ENCODE measurements around the gene IREB2. TPM values are rescaled to one million over a fixed set of nuclear protein-coding genes. Genes with fewer than 3 reads are reported as not detected.

The IREB2 gene
- polyA plus RNA-seq, 1 donor = 58.7 TPM

DNA sequence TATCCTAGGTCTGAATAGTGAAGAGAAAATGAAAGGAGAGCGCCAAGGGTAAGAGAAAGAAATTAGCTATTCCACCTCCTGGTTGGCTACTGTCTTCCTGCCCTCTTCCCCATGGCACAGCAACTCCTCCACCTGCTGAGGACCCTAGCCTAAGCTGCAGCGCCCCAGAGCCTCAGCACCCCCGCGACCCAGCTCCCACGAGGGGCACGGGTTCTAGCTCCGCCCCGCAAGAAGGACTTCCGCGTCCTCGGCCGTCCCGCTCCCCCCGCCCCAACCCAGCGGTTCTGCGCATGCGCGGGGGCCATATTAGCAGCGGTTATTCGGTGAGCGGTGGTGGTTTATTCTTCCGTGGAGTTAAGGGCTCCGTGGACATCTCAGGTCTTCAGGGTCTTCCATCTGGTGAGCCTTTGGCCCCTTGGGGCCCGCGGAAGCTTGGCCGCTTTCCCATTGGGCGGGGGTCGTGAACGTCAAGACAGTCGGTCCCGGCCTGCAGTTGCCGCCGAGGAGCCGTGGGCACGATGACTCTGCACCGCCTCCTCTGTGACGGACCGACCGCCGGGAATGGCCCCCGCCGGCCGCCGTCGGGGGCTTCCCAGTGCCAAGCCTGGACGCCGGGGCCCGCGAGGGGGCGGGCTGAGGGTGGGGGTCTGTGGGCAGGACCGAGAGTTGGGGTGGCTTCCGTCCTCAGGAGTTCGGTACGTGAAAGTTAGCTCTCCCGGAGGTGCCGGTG lies 102.3 kb downstream of the IREB2 start, which contains the start of gene PSMA4:
Gene PSMA4 (plus strand): TSS at position 304 of the 730 bp plus-strand sequence. CDS start 1,484 bp downstream, outside the sequence.
- Histone ChIP-seq H3K27ac (ENCODE audit: low read length) (peak within 1 kb of the TSS; percentile 85), H3K9me3 (ENCODE audit: control insufficient read depth, low read depth, low read length) (no peaks in the 10 kb centered on the region), H3K4me1 (ENCODE audit: control insufficient read depth, insufficient read depth, low read length) (peaks cover 3% of the 10 kb centered on the region), H3K27me3 (ENCODE audit: control insufficient read depth, insufficient read depth, low read length) (no peaks in the 10 kb centered on the region), H3K36me3 (ENCODE audit: control insufficient read depth, insufficient read depth, low read length) (peaks cover 22% of the 10 kb centered on the region), H3K4me3 (ENCODE audit: low read length) (peak within 1 kb of the TSS; percentile 78)
- WGBS (ENCODE audit: insufficient coverage, low lambda C conversion rate) = no CpG with 5 or more reads among the region's 56 CpGs
- peak; percentile 87 to 94 for DNase-seq

DNA sequence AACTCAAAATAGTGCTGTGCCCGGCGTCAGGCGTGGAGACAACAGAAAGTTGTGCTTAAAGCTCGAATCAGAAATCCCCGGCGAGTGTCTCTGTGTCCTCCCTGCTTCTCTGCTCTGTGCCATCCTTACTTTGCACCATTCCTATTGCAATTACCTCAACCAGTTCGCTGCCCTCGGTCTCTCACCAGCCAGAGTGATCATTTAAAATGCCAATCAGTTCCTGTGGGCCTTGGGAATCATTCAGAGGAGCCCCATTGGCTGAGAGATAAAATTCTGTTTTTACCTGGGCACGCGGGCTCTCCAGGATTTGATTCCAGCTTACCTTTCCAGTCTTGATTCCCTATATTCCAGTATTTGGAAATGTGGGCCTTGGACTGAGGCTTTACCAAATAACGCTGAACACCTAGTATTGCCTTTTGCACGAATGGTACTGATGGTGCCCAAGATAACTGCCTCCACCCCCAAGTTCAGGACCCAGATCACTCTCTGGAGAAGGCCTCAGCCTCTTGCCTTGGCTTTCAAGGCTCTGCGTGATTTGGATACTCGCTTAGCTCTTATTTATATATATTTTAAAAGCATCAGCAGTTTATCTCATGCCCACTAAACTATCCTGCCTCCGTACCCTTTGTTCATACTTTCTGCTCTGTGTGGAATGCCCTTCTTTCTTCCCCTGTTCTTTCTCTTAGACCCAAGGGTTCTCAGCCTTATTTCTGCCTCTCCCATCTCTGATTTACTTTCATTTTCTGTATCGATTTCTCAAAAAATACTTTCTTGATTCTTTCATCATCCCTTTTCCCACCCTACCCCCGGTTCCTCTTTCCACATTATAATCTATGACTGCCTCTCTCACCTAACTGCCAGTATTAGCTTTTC lies 103.1 kb downstream of the IREB2 start:
- Histone ChIP-seq H3K4me3 (ENCODE audit: low read length) (peak overlapping the region; percentile 78), H3K27ac (ENCODE audit: low read length) (peak overlapping the region; percentile 85), H3K4me1 (ENCODE audit: control insufficient read depth, insufficient read depth, low read length) (peaks cover 3% of the 10 kb centered on the region), H3K27me3 (ENCODE audit: control insufficient read depth, insufficient read depth, low read length) (no peaks in the 10 kb centered on the region), H3K9me3 (ENCODE audit: control insufficient read depth, low read depth, low read length) (no peaks in the 10 kb centered on the region), H3K36me3 (ENCODE audit: control insufficient read depth, insufficient read depth, low read length) (peaks cover 30% of the 10 kb centered on the region)
- WGBS (ENCODE audit: insufficient coverage, low lambda C conversion rate) = 0% methylated on average over 3 of the region's 17 CpGs
- DNase-seq = peak in 1 of 2 donors; percentile 22

DNA sequence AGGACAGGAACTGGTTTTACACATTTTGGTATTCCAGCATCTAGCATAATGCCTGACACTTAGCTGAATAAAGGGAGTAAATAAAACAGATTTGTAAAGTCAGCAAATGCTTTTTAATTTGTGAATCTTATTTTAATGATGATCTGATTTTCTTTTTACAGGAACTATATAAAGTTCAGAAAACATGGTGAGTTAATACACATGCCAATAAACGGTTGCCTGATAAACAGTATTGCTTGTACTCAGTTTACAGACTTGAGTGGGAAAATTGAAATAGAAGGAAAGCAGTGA lies 103.7 kb downstream of the IREB2 start:
- Histone ChIP-seq H3K9me3 (ENCODE audit: control insufficient read depth, low read depth, low read length) (no peaks in the 10 kb centered on the region), H3K4me3 (ENCODE audit: low read length) (peak overlapping the region; percentile 78), H3K4me1 (ENCODE audit: control insufficient read depth, insufficient read depth, low read length) (peaks cover 3% of the 10 kb centered on the region), H3K27ac (ENCODE audit: low read length) (peak overlapping the region; percentile 85), H3K36me3 (ENCODE audit: control insufficient read depth, insufficient read depth, low read length) (peaks cover 35% of the 10 kb centered on the region), H3K27me3 (ENCODE audit: control insufficient read depth, insufficient read depth, low read length) (no peaks in the 10 kb centered on the region)
- no peak for DNase-seq
- WGBS (ENCODE audit: insufficient coverage, low lambda C conversion rate) = no CpG with 5 or more reads among the region's 1 CpG

DNA sequence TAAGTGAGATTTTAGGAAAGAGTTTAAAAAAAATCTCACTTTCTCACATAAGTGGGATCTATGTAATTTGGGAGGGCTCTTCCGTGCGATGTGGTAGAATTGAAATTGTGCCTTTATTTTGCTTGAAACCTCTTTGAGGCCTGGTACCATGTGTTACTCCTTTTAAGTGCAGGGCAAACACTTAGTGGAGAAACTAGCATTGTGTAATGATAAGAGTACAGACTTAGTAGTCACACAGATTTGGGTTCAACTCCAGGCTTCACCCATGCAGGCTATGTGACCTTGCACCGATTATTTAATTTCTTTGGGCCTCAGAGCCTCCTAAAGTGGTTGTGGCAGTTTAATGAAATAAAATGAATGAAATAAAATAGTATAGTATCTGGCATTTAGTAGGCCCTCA lies 104.6 kb downstream of the IREB2 start:
- H3K9me3 ChIP-seq (ENCODE audit: control insufficient read depth, low read depth, low read length) = no peaks in the 10 kb centered on the region
- no peak overlapping the region for H3K27ac ChIP-seq (ENCODE audit: low read length)
- peaks cover 3% of the 10 kb centered on the region for H3K4me1 ChIP-seq (ENCODE audit: control insufficient read depth, insufficient read depth, low read length)
- peaks cover 44% of the 10 kb centered on the region for H3K36me3 ChIP-seq (ENCODE audit: control insufficient read depth, insufficient read depth, low read length)
- WGBS (ENCODE audit: insufficient coverage, low lambda C conversion rate) = no CpG with 5 or more reads among the region's 3 CpGs
- DNase-seq = no peak
- H3K27me3 ChIP-seq (ENCODE audit: control insufficient read depth, insufficient read depth, low read length) = no peaks in the 10 kb centered on the region
- H3K4me3 ChIP-seq (ENCODE audit: low read length) = no peak overlapping the region

DNA sequence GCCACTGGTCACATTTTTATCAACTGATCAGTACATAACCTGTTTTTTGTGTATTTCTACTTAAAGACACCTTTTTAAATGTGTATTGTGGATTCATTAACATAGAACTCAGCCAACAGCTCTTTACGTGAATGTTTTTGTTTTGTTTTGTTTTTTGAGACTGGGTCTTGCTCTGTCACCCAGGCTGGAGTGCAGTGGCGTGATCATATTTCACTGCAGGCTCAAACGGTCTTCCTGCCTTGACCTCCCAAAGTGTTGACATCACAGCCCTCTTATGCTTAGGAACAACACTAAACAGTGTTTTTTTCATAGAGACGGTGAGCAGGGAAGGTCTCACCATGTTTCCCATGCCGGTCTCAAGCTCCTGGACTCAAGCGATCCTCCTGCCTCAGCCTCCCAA lies 112.2 kb downstream of the IREB2 start:
- H3K27me3 ChIP-seq (ENCODE audit: control insufficient read depth, insufficient read depth, low read length) = no peaks in the 10 kb centered on the region
- no peak for DNase-seq
- no peak overlapping the region for H3K27ac ChIP-seq (ENCODE audit: low read length)
- no peak overlapping the region for H3K4me3 ChIP-seq (ENCODE audit: low read length)
- H3K36me3 ChIP-seq (ENCODE audit: control insufficient read depth, insufficient read depth, low read length) = peaks cover 52% of the 10 kb centered on the region
- WGBS (ENCODE audit: insufficient coverage, low lambda C conversion rate) = 75% methylated on average over 1 of the region's 6 CpGs
- H3K9me3 ChIP-seq (ENCODE audit: control insufficient read depth, low read depth, low read length) = no peaks in the 10 kb centered on the region
- no peaks in the 10 kb centered on the region for H3K4me1 ChIP-seq (ENCODE audit: control insufficient read depth, insufficient read depth, low read length)

DNA sequence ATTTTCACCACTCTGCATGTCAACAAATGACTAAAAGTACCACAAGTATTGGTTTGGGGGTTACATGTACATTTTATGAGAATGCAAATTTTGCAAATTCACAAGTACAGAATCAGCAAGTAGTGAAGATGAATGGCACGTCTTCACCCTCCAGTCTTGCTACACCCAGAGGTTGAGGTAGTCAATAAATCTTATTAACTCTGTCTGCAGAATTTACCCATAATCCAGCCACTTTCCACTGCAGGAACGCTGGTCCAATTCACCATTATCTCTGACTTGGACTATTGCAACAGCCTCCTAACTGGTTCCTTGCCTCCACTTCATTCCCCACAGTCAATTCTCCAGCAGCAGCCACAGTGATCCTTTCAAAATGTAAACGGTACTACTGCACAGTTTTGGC lies 112.8 kb downstream of the IREB2 start:
- H3K4me1 ChIP-seq (ENCODE audit: control insufficient read depth, insufficient read depth, low read length) = no peaks in the 10 kb centered on the region
- H3K4me3 ChIP-seq (ENCODE audit: low read length) = no peak overlapping the region
- no peaks in the 10 kb centered on the region for H3K27me3 ChIP-seq (ENCODE audit: control insufficient read depth, insufficient read depth, low read length)
- H3K9me3 ChIP-seq (ENCODE audit: control insufficient read depth, low read depth, low read length) = no peaks in the 10 kb centered on the region
- H3K36me3 ChIP-seq (ENCODE audit: control insufficient read depth, insufficient read depth, low read length) = peaks cover 46% of the 10 kb centered on the region
- DNase-seq = no peak
- 88% methylated on average over 1 of the region's 3 CpGs for WGBS (ENCODE audit: insufficient coverage, low lambda C conversion rate)
- H3K27ac ChIP-seq (ENCODE audit: low read length) = no peak overlapping the region

Other genes starting within 250 kb of the IREB2 start
- 1.1 TPM for gene ACSBG1, start 203.7 kb upstream of the IREB2 start, polyA plus RNA-seq
- 27.3 TPM for gene DNAJA4, start 173.7 kb upstream of the IREB2 start, polyA plus RNA-seq
- gene SKIC8, start 138.6 kb upstream of the IREB2 start, polyA plus RNA-seq = 65.9 TPM
- 16.9 TPM for gene CRABP1, start 97.9 kb upstream of the IREB2 start, polyA plus RNA-seq
- 11.1 TPM for gene HYKK, start 69.4 kb downstream of the IREB2 start, polyA plus RNA-seq
- 241 TPM for gene PSMA4, start 102.2 kb downstream of the IREB2 start, polyA plus RNA-seq
- 3.7 TPM for gene CHRNA5, start 127.3 kb downstream of the IREB2 start, polyA plus RNA-seq
- 26.6 TPM for gene CHRNA3, start 182.8 kb downstream of the IREB2 start, polyA plus RNA-seq
- 4.3 TPM for gene CHRNB4, start 203.0 kb downstream of the IREB2 start, polyA plus RNA-seq